B cell (primary cell): ENCODE data around the gene VAV2.

ENCODE experiments used
- EZH2 ChIP-seq: IDR thresholded peaks from 2 replicates; pipeline ENCODE4 v1.6.1; 2012; ENCODE audit warnings: borderline replicate concordance, low read depth, mild to moderate bottlenecking, moderate library complexity, low read length; ENCODE audit not compliant: insufficient read depth, poor library complexity, severe bottlenecking
- TF ChIP-seq, protein P1 (sequence below): fragments of 200-600 bp; IDR thresholded peaks from one replicate; pipeline ENCODE4 v1.8.0; 2022; ENCODE audit warnings: antibody characterized with exemption, mild to moderate bottlenecking

DNA sequence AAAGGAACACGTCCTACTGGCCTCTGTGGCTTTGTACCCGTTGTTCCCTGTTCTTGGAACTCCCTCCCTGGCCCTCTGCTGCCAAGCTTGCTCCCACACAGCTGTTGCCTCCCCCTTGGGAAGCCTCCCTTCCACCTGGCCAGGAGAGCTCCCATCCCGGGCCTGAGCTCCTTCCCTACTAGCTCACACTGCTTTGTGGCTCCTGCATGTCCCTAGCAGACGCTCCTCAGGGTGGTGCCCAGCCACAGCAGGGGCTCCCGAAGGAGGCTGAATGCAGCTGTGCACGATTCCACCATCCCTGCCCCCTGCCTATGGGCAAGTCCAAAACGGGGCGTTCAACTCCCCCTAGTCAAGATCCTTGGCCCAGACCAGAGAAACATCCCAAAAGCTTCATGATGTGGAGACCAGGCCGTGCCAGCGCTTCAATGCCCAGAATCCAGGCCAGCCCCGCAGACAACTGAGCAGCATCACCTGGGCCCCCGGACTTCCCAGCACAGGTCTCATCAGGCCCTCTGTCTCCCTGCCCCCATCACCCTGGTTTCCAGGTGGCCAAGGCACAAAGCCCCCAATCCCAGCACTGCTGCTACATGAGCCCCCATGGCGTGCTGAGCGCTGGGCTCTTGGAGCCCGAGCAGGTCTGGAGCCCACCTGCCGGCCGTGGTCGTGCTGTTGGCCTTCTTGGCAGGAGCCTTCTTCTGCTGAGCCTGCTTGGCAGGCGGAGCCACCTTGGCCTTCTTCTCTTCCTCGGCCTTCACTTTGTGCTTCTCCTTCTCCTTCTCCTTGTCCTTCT, 47.5 kb upstream of the VAV2 start:
- no peak for TF ChIP-seq EZH2
- TF ChIP-seq, protein P1, sequence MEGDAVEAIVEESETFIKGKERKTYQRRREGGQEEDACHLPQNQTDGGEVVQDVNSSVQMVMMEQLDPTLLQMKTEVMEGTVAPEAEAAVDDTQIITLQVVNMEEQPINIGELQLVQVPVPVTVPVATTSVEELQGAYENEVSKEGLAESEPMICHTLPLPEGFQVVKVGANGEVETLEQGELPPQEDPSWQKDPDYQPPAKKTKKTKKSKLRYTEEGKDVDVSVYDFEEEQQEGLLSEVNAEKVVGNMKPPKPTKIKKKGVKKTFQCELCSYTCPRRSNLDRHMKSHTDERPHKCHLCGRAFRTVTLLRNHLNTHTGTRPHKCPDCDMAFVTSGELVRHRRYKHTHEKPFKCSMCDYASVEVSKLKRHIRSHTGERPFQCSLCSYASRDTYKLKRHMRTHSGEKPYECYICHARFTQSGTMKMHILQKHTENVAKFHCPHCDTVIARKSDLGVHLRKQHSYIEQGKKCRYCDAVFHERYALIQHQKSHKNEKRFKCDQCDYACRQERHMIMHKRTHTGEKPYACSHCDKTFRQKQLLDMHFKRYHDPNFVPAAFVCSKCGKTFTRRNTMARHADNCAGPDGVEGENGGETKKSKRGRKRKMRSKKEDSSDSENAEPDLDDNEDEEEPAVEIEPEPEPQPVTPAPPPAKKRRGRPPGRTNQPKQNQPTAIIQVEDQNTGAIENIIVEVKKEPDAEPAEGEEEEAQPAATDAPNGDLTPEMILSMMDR = no peak
